DND-41 (cell line): Measurements from ENCODE around the gene ENPP4.

ENCODE experiments used
- CTCF ChIP-seq: IDR thresholded peaks from 2 replicates; pipeline ENCODE4 v1.5.1; 2012; ENCODE audit warnings: borderline replicate concordance, low read length, moderate library complexity, mild to moderate bottlenecking; ENCODE audit not compliant: poor library complexity, severe bottlenecking; ENCODE audit errors: extremely low read depth
- EZH2 ChIP-seq: IDR thresholded peaks from 3 replicates; pipeline ENCODE4 v1.6.1; 2012; ENCODE audit warnings: borderline replicate concordance, low read depth, mild to moderate bottlenecking, moderate library complexity, low read length, inconsistent platforms; ENCODE audit not compliant: severe bottlenecking

GRCh38 chr6:46098678-46099077, 31.1 kb upstream of the ENPP4 start:
- TF ChIP-seq CTCF (no peak), EZH2 (no peak)
